Neural progenitor cell (in vitro differentiated cells): ENCODE results near the gene PPP2R1B.

Experiments used
- EZH2 ChIP-seq: fragments of 200-600 bp; sonication (generic); IDR thresholded peaks from 2 replicates; pipeline ENCODE4 v1.6.1; 2017; ENCODE audit warnings: antibody characterized with exemption, mild to moderate bottlenecking, moderate library complexity
- EZH2phosphoT487 ChIP-seq: fragments of 200-600 bp; sonication (generic); IDR thresholded peaks from 2 replicates; pipeline ENCODE4 v1.6.1; 2017; ENCODE audit warnings: antibody characterized with exemption
- TF ChIP-seq, protein P1 (sequence below): fragments of 200-600 bp; sonication (generic); IDR thresholded peaks from 2 replicates; pipeline ENCODE4 v1.5.1; 2017; ENCODE audit warnings: antibody characterized with exemption, mild to moderate bottlenecking

DNA sequence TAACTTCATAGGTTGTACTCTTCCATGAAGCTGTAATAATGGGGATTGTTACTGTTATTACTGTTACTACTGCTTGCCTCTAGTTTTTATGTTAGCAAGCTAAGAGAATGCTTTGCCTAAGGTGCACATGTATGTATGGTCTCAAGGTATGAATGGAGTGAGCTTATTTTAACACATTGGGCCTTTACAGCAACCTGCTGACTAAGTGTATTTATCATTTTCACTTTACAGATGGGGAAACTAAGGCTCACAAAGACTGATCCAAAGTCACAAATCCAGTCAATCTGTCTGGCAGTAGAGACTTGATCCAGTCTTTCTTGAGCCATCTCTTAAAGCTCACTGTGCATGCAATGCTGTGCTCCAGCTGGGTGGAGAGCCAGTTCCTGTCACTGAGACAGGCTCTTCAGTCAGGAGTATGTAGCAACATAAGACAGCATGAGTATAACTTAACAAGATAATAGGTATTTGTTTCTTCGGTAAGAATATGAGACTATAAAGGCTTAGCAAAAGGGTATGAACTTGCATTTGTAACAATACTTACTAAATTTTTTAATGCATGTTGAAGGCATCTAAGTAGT, 66.5 kb downstream of the PPP2R1B start:
- TF ChIP-seq, protein P1, sequence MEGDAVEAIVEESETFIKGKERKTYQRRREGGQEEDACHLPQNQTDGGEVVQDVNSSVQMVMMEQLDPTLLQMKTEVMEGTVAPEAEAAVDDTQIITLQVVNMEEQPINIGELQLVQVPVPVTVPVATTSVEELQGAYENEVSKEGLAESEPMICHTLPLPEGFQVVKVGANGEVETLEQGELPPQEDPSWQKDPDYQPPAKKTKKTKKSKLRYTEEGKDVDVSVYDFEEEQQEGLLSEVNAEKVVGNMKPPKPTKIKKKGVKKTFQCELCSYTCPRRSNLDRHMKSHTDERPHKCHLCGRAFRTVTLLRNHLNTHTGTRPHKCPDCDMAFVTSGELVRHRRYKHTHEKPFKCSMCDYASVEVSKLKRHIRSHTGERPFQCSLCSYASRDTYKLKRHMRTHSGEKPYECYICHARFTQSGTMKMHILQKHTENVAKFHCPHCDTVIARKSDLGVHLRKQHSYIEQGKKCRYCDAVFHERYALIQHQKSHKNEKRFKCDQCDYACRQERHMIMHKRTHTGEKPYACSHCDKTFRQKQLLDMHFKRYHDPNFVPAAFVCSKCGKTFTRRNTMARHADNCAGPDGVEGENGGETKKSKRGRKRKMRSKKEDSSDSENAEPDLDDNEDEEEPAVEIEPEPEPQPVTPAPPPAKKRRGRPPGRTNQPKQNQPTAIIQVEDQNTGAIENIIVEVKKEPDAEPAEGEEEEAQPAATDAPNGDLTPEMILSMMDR: no peak
- no peak for TF ChIP-seq EZH2
- TF ChIP-seq EZH2phosphoT487: no peak
